ENCODE measurements around the gene NEU4.

Gene NEU4

GRCh38 chr2:241836292-241836691 is 27.3 kb downstream of the NEU4 start:
- no peak for DNase-seq

GRCh38 chr2:241837197-241837965 is 28.4 kb downstream of the NEU4 start:
- DNase-seq, result no peak

- DNase-seq, result no peak
Observed at GRCh38 chr2:241841181-241842066, 32.4 kb downstream of the NEU4 start.

GRCh38 chr2:241842067-241842415 is 33.0 kb downstream of the NEU4 start:
- DNase-seq, result no peak

GRCh38 chr2:241842620-241843211 is 33.7 kb downstream of the NEU4 start:
- DNase-seq, result no peak

GRCh38 chr2:241843321-241844065 is 34.5 kb downstream of the NEU4 start:
- DNase-seq, result no peak

- peak; percentile 80 for DNase-seq
Observed at GRCh38 chr2:241844066-241844728, 35.2 kb downstream of the NEU4 start.

GRCh38 chr2:241844831-241845578 is 36.0 kb downstream of the NEU4 start:
- no peak for DNase-seq

- no peak for DNase-seq
Observed at GRCh38 chr2:241846406-241846805, 37.4 kb downstream of the NEU4 start.

GRCh38 chr2:241848761-241849615 is 40.0 kb downstream of the NEU4 start:
- DNase-seq, result no peak

- no peak for DNase-seq
Observed at GRCh38 chr2:241849616-241850543, 40.9 kb downstream of the NEU4 start.

- DNase-seq, result no peak
Observed at GRCh38 chr2:241850544-241851324, 41.7 kb downstream of the NEU4 start.

- DNase-seq, result no peak
Observed at GRCh38 chr2:241851325-241852115, 42.5 kb downstream of the NEU4 start.

GRCh38 chr2:241852116-241852980 is 43.4 kb downstream of the NEU4 start:
- DNase-seq, result no peak

GRCh38 chr2:241852981-241853631 is 44.1 kb downstream of the NEU4 start:
- DNase-seq, result no peak

GRCh38 chr2:241853651-241854341 is 44.8 kb downstream of the NEU4 start:
- no peak for DNase-seq

Measured in stimulated activated CD4-positive, alpha-beta T cell treated with anti-CD3 and anti-CD28 coated beads, Interleukin-4, amount 100 ng/mL, for 1 hour (primary cell).